OCI-LY1 (cell line): ENCODE results near the gene MEIOB.

Experiments
- H2AFZ ChIP-seq: fragments of 200-600 bp; sonication (generic), shearing (Covaris generic); 2 replicates; pipeline ENCODE4 v1.6.0; 2014; ENCODE audit warnings: antibody characterized with exemption, mild to moderate bottlenecking, low read length
- H3F3A ChIP-seq: fragments of 200-600 bp; sonication (generic), shearing (Covaris generic); 2 replicates; pipeline ENCODE4 v1.6.0; 2014; ENCODE audit warnings: mild to moderate bottlenecking, antibody characterized with exemption, low read length, moderate library complexity; ENCODE audit not compliant: insufficient read depth
- H3K27ac ChIP-seq: fragments of 200-600 bp; sonication (generic); 2 replicates; pipeline ENCODE4 v1.5.1; 2014; ENCODE audit warnings: low read length, mixed run types, mild to moderate bottlenecking, low read depth; ENCODE audit not compliant: poor library complexity, severe bottlenecking
- H3K27me3 ChIP-seq: fragments of 200-600 bp; sonication (generic); 2 replicates; pipeline ENCODE4 v1.6.0; 2014; ENCODE audit warnings: antibody characterized with exemption, mild to moderate bottlenecking, low read length, moderate library complexity; ENCODE audit not compliant: insufficient read depth
- H3K36me3 ChIP-seq: fragments of 200-600 bp; sonication (generic); 2 replicates; pipeline ENCODE4 v1.6.1; 2014; ENCODE audit warnings: mild to moderate bottlenecking, antibody characterized with exemption, low read length, moderate library complexity, mixed read lengths; ENCODE audit not compliant: insufficient read depth
- H3K4me1 ChIP-seq: fragments of 200-600 bp; sonication (generic); 2 replicates; pipeline ENCODE4 v1.5.1; 2014; ENCODE audit warnings: mild to moderate bottlenecking, low read length, moderate library complexity; ENCODE audit not compliant: insufficient read depth, severe bottlenecking
- H3K4me2 ChIP-seq: fragments of 200-600 bp; sonication (generic), shearing (Covaris generic); 2 replicates; pipeline ENCODE4 v1.6.1; 2014; ENCODE audit warnings: low read length
- H3K4me3 ChIP-seq: fragments of 200-600 bp; sonication (generic); 2 replicates; pipeline ENCODE4 v1.5.1; 2014; ENCODE audit warnings: low read length, low read depth, mild to moderate bottlenecking, mixed read lengths; ENCODE audit not compliant: poor library complexity, severe bottlenecking
- H3K79me2 ChIP-seq: fragments of 200-600 bp; shearing (Covaris generic); 2 replicates; pipeline ENCODE4 v1.6.1; 2016; ENCODE audit warnings: mixed run types, low read length, mixed read lengths; ENCODE audit not compliant: insufficient read depth
- H3K9ac ChIP-seq: fragments of 200-600 bp; sonication (generic), shearing (Covaris generic); 2 replicates; pipeline ENCODE4 v1.6.1; 2014; ENCODE audit warnings: mild to moderate bottlenecking, low read length, mixed read lengths
- H3K9me2 ChIP-seq: fragments of 200-600 bp; sonication (generic), shearing (Covaris generic); 2 replicates; pipeline ENCODE4 v1.6.1; 2014; ENCODE audit warnings: low read depth, mild to moderate bottlenecking, low read length, mixed read lengths
- H3K9me3 ChIP-seq: fragments of 200-600 bp; shearing (Covaris generic); 2 replicates; pipeline ENCODE4 v1.6.1; 2014; ENCODE audit warnings: low read length, mixed read lengths
- H4K20me1 ChIP-seq: fragments of 200-600 bp; sonication (generic), shearing (Covaris generic); 2 replicates; pipeline ENCODE4 v1.6.0; 2016; ENCODE audit warnings: mild to moderate bottlenecking, low read length; ENCODE audit not compliant: insufficient read depth
- CTCF ChIP-seq: fragments of 200-600 bp; sonication (generic), shearing (Covaris generic); IDR thresholded peaks from 2 replicates; pipeline ENCODE4 v1.5.1; 2017; ENCODE audit warnings: mild to moderate bottlenecking, antibody characterized with exemption, low read length, moderate library complexity, mixed read lengths
- EZH2 ChIP-seq: fragments of 200-600 bp; sonication (generic), shearing (Covaris generic); IDR thresholded peaks from 2 replicates; pipeline ENCODE4 v1.8.0; 2017; ENCODE audit warnings: borderline replicate concordance, mixed run types, mild to moderate bottlenecking, antibody characterized with exemption, low read length, moderate library complexity, mixed read lengths

Gene MEIOB

GRCh38 chr16:1919327-1919998, 47.5 kb upstream of the MEIOB start:
- Histone ChIP-seq H3K27me3 (peaks cover 3% of the 10 kb centered on the region; the same call in 1 of the 2 replicates), H3K79me2 (no peaks in the 10 kb centered on the region), H3K36me3 (no peaks in the 10 kb centered on the region), H3K4me1 (no peaks in the 10 kb centered on the region), H2AFZ (no peak overlapping the region), H4K20me1 (no peaks in the 10 kb centered on the region), H3K27ac (no peak overlapping the region), H3K4me2 (no peak overlapping the region), H3K9ac (no peak overlapping the region), H3K9me2 (no peaks in the 10 kb centered on the region), H3F3A (no peaks in the 10 kb centered on the region), H3K4me3 (no peak overlapping the region), H3K9me3 (no peaks in the 10 kb centered on the region)
- no peak for TF ChIP-seq CTCF
- TF ChIP-seq EZH2 = no peak

- no peak within 1 kb of the TSS for H3K4me3 ChIP-seq
- no peak within 1 kb of the TSS for H3K4me2 ChIP-seq
- no peaks in the 10 kb centered on the region for H3K9me3 ChIP-seq
- H4K20me1 ChIP-seq = no peaks in the 10 kb centered on the region
- no peak within 1 kb of the TSS for H2AFZ ChIP-seq
- H3K27ac ChIP-seq = no peak within 1 kb of the TSS
- H3K79me2 ChIP-seq = no peaks in the 10 kb centered on the region
- no peak within 1 kb of the TSS for H3K9ac ChIP-seq
- no peaks in the 10 kb centered on the region for H3K9me2 ChIP-seq
- TF ChIP-seq CTCF (no peak), EZH2 (no peak)
- H3F3A ChIP-seq = no peaks in the 10 kb centered on the region
- H3K27me3 ChIP-seq = peaks cover 3% of the 10 kb centered on the region; the same call in 1 of the 2 replicates
- no peaks in the 10 kb centered on the region for H3K36me3 ChIP-seq
- H3K4me1 ChIP-seq = no peaks in the 10 kb centered on the region
Measured at GRCh38 chr16:1918351-1919326, 46.7 kb upstream of the MEIOB start, which contains the start of gene HS3ST6. TSS of gene HS3ST6 (minus strand) at chr16:1918415. CDS start at chr16:1918323, 92 bp downstream.

- Histone ChIP-seq H3K4me1 (no peaks in the 10 kb centered on the region), H3K9me2 (no peaks in the 10 kb centered on the region), H4K20me1 (no peaks in the 10 kb centered on the region), H3K27ac (no peak overlapping the region), H2AFZ (no peak overlapping the region), H3K36me3 (no peaks in the 10 kb centered on the region), H3K9ac (no peak overlapping the region), H3K9me3 (no peaks in the 10 kb centered on the region), H3F3A (no peaks in the 10 kb centered on the region), H3K4me3 (no peak overlapping the region), H3K79me2 (no peaks in the 10 kb centered on the region), H3K27me3 (peaks cover 3% of the 10 kb centered on the region; the same call in 1 of the 2 replicates), H3K4me2 (no peak overlapping the region)
- no peak for TF ChIP-seq CTCF
Measured at GRCh38 chr16:1917665-1918350, 45.8 kb upstream of the MEIOB start.
